GM12874 (cell line): ENCODE measurements around the gene CREB5.

Experiments used
- TF ChIP-seq, protein P1 (sequence below): IDR thresholded peaks from 2 replicates; pipeline ENCODE4 v1.5.1; 2011; ENCODE audit warnings: low read depth, mild to moderate bottlenecking, control low read depth, low read length, moderate library complexity; ENCODE audit not compliant: insufficient read depth

The CREB5 gene

DNA sequence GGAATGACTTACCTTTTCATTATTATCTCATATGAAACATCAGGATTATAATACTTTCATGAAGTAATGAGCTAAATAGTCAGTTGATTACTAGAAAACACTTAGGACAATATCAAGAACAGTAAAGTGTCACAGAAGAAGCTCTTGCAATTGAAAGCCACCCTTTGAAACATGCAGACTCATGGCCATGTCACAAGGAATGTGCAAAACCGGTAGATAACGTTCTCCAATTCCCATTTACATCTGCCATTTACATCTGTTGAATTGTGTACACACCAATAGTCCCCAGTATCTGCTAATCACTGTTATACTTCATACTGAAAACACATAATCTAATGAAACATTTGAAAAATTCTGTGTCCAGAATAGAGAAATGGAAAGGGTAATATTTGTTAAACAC, 237.5 kb downstream of the CREB5 start:
- TF ChIP-seq, protein P1, sequence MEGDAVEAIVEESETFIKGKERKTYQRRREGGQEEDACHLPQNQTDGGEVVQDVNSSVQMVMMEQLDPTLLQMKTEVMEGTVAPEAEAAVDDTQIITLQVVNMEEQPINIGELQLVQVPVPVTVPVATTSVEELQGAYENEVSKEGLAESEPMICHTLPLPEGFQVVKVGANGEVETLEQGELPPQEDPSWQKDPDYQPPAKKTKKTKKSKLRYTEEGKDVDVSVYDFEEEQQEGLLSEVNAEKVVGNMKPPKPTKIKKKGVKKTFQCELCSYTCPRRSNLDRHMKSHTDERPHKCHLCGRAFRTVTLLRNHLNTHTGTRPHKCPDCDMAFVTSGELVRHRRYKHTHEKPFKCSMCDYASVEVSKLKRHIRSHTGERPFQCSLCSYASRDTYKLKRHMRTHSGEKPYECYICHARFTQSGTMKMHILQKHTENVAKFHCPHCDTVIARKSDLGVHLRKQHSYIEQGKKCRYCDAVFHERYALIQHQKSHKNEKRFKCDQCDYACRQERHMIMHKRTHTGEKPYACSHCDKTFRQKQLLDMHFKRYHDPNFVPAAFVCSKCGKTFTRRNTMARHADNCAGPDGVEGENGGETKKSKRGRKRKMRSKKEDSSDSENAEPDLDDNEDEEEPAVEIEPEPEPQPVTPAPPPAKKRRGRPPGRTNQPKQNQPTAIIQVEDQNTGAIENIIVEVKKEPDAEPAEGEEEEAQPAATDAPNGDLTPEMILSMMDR = no peak

DNA sequence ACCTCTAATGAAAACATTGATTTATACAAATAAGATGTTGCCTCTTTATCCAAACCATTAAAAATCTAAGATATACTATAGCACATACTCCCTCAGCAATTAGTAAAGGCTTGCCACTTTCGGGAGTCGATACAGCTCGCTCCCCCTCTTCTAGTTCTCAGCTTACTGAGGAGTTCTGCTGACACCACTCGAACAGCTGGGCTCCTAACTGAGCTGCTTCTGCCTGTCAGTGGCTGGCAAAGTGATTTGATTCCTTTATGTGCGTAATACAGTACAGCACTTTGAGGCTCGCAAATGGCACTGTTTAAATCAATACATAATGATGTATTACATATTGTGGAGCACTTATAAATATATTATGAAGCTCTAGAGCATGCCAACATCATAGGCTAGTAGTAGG, 241.8 kb downstream of the CREB5 start:
- TF ChIP-seq, protein P1 = no peak

DNA sequence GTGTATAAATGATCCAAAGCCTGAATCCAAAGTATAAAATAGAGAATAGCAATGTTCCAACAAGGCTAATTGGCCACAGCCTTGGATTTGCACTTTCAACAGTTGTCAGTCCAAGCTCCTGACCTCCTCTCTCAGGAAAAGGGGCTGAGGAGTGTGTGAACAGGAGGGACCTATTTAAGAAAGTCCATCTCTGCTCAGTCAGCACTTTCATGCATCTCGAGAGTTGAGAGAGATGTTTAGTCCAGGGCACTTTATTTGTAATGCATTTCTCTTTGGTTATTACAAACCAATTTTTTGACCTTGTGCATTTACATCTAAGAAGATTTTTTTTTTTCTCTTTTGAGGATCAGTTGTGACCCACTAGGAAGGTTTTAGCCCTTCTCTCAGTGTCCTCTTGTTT, 244.2 kb downstream of the CREB5 start:
- TF ChIP-seq, protein P1 = no peak

DNA sequence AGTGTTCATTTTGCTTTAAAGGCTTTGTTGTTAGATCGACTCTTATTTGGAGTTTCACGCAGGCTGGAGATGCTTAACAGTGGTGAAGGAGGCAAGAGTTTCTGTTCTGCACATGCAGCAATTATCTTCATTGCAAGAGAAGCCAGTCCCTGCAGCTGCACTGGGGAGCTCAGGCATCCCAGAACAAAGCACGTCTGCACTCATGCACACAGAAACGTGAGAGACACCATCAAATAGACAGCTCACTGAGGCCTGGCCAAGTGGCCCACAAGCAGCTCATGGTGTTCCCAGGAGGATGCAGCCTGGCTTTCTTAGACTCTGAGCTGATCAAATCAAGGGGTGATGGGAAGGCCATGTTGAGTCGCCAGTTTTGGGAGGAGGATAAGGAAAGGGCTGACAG, 246.1 kb downstream of the CREB5 start:
- TF ChIP-seq, protein P1 = no peak

DNA sequence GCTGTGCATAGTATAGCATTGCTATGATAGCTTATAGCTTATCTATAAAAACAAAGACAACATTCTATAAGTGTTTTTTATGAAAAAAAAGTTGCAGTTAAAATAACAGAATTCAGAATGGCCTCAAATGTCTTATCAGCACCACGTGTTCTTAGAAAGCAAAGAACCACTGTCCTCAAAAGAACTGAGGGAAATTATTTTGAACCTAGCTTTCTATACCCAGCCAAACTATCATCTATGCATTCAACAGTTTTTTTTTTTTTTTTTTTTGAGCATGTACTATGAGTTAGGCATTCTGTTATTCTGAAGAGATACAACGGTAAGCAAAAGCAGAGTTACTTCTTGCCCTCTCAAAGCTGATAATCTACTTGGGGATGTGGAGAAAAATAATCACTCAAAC, 247.8 kb downstream of the CREB5 start:
- TF ChIP-seq, protein P1 = no peak

DNA sequence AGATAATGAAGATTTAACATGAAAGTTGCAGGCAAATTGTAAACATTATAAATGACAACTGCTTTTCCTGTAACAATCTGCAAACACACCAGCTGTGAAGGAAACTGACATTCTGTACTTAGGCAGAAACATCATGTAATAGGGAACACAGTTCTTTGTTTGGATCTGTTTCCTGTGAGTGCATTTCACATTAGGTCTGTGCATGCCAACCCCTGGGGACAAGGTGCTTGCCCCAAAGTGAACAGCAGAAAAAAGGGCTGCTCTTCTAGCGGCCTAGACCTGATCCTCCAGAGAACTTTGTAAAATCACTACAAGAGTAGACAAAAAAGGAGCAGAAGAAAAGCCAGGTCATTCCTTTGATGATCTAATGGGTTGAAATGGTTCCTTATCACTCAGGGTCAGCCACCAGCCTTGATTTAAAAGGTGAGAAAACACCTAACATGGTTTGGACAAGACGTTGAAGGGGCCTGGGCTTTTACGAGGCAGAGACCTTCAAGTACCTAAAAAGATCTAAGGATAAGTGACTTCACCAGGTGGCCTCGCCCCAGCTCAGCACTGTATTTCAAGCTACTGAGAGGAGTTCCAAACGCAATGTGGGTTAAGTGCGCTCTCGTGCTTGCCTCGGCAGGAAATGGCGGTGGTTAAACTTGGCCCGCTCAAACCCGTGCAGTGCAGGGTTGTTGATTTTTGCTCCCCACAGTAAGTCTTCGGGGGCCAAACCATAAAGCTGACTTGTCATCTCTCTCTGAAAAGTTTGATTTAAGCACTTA, 249.7 kb downstream of the CREB5 start:
- TF ChIP-seq, protein P1 = no peak

DNA sequence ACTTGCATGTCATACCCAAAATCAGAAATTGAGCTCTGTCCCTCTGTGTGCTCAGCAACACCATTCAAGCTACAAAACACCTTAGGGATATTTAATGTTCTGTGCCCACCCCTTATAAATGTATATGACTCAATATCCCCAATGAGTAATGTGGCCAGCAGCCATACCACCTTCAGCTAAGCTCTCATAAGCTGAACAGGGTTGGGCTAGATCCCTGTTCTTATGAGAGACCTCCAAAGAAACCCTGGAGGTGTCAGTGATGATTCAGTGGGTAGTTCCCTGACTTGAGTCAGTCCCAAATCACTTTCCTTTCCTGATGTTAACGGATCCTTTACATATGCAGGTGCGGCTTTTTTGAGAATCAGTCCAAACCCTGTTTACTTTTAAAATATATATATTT, 253.8 kb downstream of the CREB5 start:
- TF ChIP-seq, protein P1 = no peak
